ENCODE data around the gene C2CD2.

Gene C2CD2

DNA sequence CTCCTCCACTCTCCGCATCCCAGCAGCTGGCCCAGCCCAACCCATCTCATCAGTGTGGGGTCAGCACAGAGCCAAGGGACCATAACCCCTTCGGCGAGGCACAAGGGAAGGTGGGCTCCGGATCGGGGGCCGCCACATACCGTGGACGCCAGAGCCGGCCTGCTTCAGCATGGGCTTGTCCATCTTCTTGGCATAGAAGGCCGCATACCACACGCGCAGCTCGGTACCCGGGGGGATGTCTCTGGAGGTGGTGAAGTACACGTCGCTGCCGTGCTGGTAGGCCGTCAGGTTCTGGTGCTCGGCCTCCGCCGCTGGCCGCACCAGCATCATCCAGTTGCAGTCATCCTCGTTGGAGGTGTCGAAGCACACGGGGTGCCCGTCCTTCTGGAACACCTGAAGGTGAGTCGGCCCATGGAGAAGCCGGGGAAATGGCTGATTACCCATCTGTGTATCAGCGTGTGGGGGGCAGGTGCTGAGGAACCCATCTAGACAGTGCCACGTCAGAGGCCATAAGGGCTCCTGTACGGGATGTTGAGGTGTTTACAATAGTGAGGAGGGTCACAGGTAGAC lies 99.3 kb downstream of the C2CD2 start:
- Histone ChIP-seq H3F3A (ENCODE audit: insufficient read depth, low read length) (no peaks in the 10 kb centered on the region), H3K4me1 (ENCODE audit: insufficient read depth, low read length, severe bottlenecking) (peaks cover 39% of the 10 kb centered on the region), H3K27me3 (ENCODE audit: insufficient read depth, low read length) (no peaks in the 10 kb centered on the region), H4K20me1 (ENCODE audit: insufficient read depth, low read length) (no peaks in the 10 kb centered on the region), H3K9me3 (ENCODE audit: low read length) (no peaks in the 10 kb centered on the region), H3K79me2 (ENCODE audit: insufficient read depth, low read length) (no peaks in the 10 kb centered on the region), H3K36me3 (ENCODE audit: insufficient read depth, low read length) (peaks cover 87% of the 10 kb centered on the region), H3K27ac (ENCODE audit: low read depth, low read length, poor library complexity, severe bottlenecking) (no peak overlapping the region), H3K9me2 (ENCODE audit: low read depth, low read length) (no peaks in the 10 kb centered on the region), H3K4me3 (ENCODE audit: low read depth, low read length, poor library complexity, severe bottlenecking) (no peak overlapping the region), H3K4me2 (ENCODE audit: low read length) (no peak overlapping the region), H2AFZ (ENCODE audit: low read length) (no peak overlapping the region), H3K9ac (ENCODE audit: low read length) (no peak overlapping the region)
- TF ChIP-seq EZH2 (IDR thresholded peaks at IDR 0.05; ENCODE audit: borderline replicate concordance, low read length) (no peak), CTCF (IDR thresholded peaks at IDR 0.05; ENCODE audit: low read length) (no peak)

- peaks cover 89% of the 10 kb centered on the region for H3K36me3 ChIP-seq (ENCODE audit: insufficient read depth, low read length)
- no peaks in the 10 kb centered on the region for H3K27me3 ChIP-seq (ENCODE audit: insufficient read depth, low read length)
- no peak overlapping the region for H3K4me3 ChIP-seq (ENCODE audit: low read depth, low read length, poor library complexity, severe bottlenecking)
- H3K27ac ChIP-seq (ENCODE audit: low read depth, low read length, poor library complexity, severe bottlenecking) = peak overlapping the region; percentile 67
- no peak overlapping the region for H3K9ac ChIP-seq (ENCODE audit: low read length)
- no peaks in the 10 kb centered on the region for H3K9me2 ChIP-seq (ENCODE audit: low read depth, low read length)
- TF ChIP-seq CTCF (IDR thresholded peaks at IDR 0.05; ENCODE audit: low read length) = no peak
- TF ChIP-seq EZH2 (IDR thresholded peaks at IDR 0.05; ENCODE audit: borderline replicate concordance, low read length) = no peak
- no peaks in the 10 kb centered on the region; the same call in 1 of the 2 replicates for H3F3A ChIP-seq (ENCODE audit: insufficient read depth, low read length)
- H3K79me2 ChIP-seq (ENCODE audit: insufficient read depth, low read length) = no peaks in the 10 kb centered on the region
- H4K20me1 ChIP-seq (ENCODE audit: insufficient read depth, low read length) = no peaks in the 10 kb centered on the region
- H3K4me2 ChIP-seq (ENCODE audit: low read length) = no peak overlapping the region
- peaks cover 39% of the 10 kb centered on the region for H3K4me1 ChIP-seq (ENCODE audit: insufficient read depth, low read length, severe bottlenecking)
- H3K9me3 ChIP-seq (ENCODE audit: low read length) = no peaks in the 10 kb centered on the region
- no peak overlapping the region for H2AFZ ChIP-seq (ENCODE audit: low read length)
Observed at GRCh38 chr21:41852929-41853320, 100.9 kb downstream of the C2CD2 start.

- Histone ChIP-seq H3K9ac (ENCODE audit: low read length) (no peak overlapping the region; the same call in 1 of the 2 replicates), H3K9me2 (ENCODE audit: low read depth, low read length) (no peaks in the 10 kb centered on the region), H2AFZ (ENCODE audit: low read length) (no peak overlapping the region), H3K9me3 (ENCODE audit: low read length) (no peaks in the 10 kb centered on the region), H3K79me2 (ENCODE audit: insufficient read depth, low read length) (no peaks in the 10 kb centered on the region), H3K4me2 (ENCODE audit: low read length) (no peak overlapping the region), H3F3A (ENCODE audit: insufficient read depth, low read length) (no peaks in the 10 kb centered on the region; the same call in 1 of the 2 replicates), H4K20me1 (ENCODE audit: insufficient read depth, low read length) (no peaks in the 10 kb centered on the region), H3K4me3 (ENCODE audit: low read depth, low read length, poor library complexity, severe bottlenecking) (no peak overlapping the region), H3K36me3 (ENCODE audit: insufficient read depth, low read length) (peaks cover 87% of the 10 kb centered on the region), H3K4me1 (ENCODE audit: insufficient read depth, low read length, severe bottlenecking) (peaks cover 45% of the 10 kb centered on the region), H3K27me3 (ENCODE audit: insufficient read depth, low read length) (no peaks in the 10 kb centered on the region), H3K27ac (ENCODE audit: low read depth, low read length, poor library complexity, severe bottlenecking) (peak overlapping the region; percentile 67)
- TF ChIP-seq CTCF (IDR thresholded peaks at IDR 0.05; ENCODE audit: low read length) = no peak
- no peak for TF ChIP-seq EZH2 (IDR thresholded peaks at IDR 0.05; ENCODE audit: borderline replicate concordance, low read length)
Observed at GRCh38 chr21:41852151-41852928, 101.5 kb downstream of the C2CD2 start.
